Measurements from ENCODE around the gene SPOCK1. TPM values are rescaled to one million over a fixed set of nuclear protein-coding genes. Genes with fewer than 3 reads are reported as not detected.

Gene SPOCK1
- total RNA-seq, 1 experiment from 2014 or later, result 10.9 TPM

DNA sequence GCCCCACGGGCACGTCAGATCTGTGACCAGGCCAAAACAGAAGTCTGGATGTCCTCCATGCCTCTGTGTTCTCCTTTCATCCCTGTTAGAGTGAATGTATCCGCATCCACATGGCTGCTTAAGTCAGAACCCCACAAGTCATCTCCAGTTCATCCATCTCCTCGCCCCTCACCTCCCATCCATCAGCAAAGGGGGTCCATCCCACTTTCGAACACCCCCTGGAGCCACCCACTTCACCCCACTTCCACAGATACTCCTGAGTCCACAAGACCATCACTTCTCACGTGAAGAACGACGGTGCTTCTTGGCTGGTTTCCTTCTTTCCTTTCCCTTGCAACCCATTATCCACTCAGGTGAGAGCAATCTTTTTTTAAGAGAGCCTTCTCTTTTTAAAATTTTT is 3.5 kb upstream of the SPOCK1 start:
- H3K4me1 ChIP-seq (ENCODE audit: insufficient read depth, low read length), result peaks cover 2% of the 10 kb centered on the region; the same call in 1 of the 2 replicates

More for the DNA sequence above, 3.5 kb upstream of the SPOCK1 start:
- Histone ChIP-seq H4K20me1 (ENCODE audit: control insufficient read depth, insufficient read depth, insufficient read length) (no peaks in the 10 kb centered on the region), H3K23ac (ENCODE audit: insufficient read length, low read depth, low read length) (no peak overlapping the region), H3T11ph (ENCODE audit: low read length) (no peak overlapping the region), H3K14ac (ENCODE audit: insufficient read depth, low read length) (no peak overlapping the region), H2BK20ac (ENCODE audit: low read depth, low read length, poor library complexity, severe bottlenecking) (no peak overlapping the region), H3K23me2 (ENCODE audit: insufficient read length, low read depth, low read length, poor library complexity, severe bottlenecking) (peaks cover 7% of the 10 kb centered on the region), H3K9ac (ENCODE audit: extremely low read depth, insufficient read length, low read length) (no peak overlapping the region), H2AK5ac (ENCODE audit: insufficient read length, low read length) (no peak overlapping the region), H3K27me3 (ENCODE audit: insufficient read depth, low read length) (peaks cover 5% of the 10 kb centered on the region; the same call in 1 of the 2 replicates), H2BK120ac (ENCODE audit: low read depth, low read length, poor library complexity, severe bottlenecking) (no peak overlapping the region), H3K4me2 (ENCODE audit: insufficient read depth, insufficient read length, low read length) (no peak overlapping the region), H4K5ac (ENCODE audit: insufficient read length, low read depth, low read length) (no peak overlapping the region), H3K4ac (ENCODE audit: low read depth, low read length) (no peak overlapping the region), H3K56ac (ENCODE audit: insufficient read length, low read depth, low read length) (no peak overlapping the region), H3K9me3 (ENCODE audit: control insufficient read depth, low read depth, low read length) (no peaks in the 10 kb centered on the region), H3K18ac (ENCODE audit: insufficient read length, low read depth, low read length) (no peak overlapping the region), H3K79me2 (ENCODE audit: insufficient read depth, low read length) (no peaks in the 10 kb centered on the region), H2BK5ac (ENCODE audit: insufficient read length, low read length) (no peak overlapping the region), H2BK12ac (ENCODE audit: insufficient read length, low read depth, low read length) (no peak overlapping the region), H3K27ac (ENCODE audit: insufficient read length, low read depth, low read length) (no peak overlapping the region), H2BK15ac (ENCODE audit: low read depth, low read length) (no peak overlapping the region), H4K91ac (ENCODE audit: insufficient read length, low read depth, low read length) (no peak overlapping the region), H2AFZ (ENCODE audit: low read length) (no peak overlapping the region), H4K8ac (replicated peaks; ENCODE audit: insufficient read length, low read depth, low read length) (no peak overlapping the region), H3K79me1 (ENCODE audit: insufficient read depth, low read depth, low read length, poor library complexity, severe bottlenecking) (no peaks in the 10 kb centered on the region)
- WGBS (ENCODE audit: extremely low coverage, insufficient read length, low lambda C conversion rate), result no CpG with 5 or more reads among the region's 8 CpGs
- peaks cover 0 to 3% of the 10 kb centered on the region in 2 experiments; a peak in 2 of 4 replicates for H3K4me1 Mint-ChIP-seq
- H3K4me3 Mint-ChIP-seq, result no peak overlapping the region
- no peaks in the 10 kb centered on the region for H3K9me3 Mint-ChIP-seq
- H3K36me3 Mint-ChIP-seq (ENCODE audit: insufficient read depth in 1 of 3, low read depth in 3 of 3), result no peaks in the 10 kb centered on the region
- TF ChIP-seq, protein P1, sequence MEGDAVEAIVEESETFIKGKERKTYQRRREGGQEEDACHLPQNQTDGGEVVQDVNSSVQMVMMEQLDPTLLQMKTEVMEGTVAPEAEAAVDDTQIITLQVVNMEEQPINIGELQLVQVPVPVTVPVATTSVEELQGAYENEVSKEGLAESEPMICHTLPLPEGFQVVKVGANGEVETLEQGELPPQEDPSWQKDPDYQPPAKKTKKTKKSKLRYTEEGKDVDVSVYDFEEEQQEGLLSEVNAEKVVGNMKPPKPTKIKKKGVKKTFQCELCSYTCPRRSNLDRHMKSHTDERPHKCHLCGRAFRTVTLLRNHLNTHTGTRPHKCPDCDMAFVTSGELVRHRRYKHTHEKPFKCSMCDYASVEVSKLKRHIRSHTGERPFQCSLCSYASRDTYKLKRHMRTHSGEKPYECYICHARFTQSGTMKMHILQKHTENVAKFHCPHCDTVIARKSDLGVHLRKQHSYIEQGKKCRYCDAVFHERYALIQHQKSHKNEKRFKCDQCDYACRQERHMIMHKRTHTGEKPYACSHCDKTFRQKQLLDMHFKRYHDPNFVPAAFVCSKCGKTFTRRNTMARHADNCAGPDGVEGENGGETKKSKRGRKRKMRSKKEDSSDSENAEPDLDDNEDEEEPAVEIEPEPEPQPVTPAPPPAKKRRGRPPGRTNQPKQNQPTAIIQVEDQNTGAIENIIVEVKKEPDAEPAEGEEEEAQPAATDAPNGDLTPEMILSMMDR (conservative IDR thresholded peaks at IDR 0.05), result no peak
- peaks cover 17% of the 10 kb centered on the region for H3K27me3 Mint-ChIP-seq (ENCODE audit: low read depth)
- no peak overlapping the region for H3K27ac Mint-ChIP-seq
- no peak for DNase-seq

Measured in H9 (cell line).